Measurements from ENCODE around the gene CDKN1B. TPM values are rescaled to one million over a fixed set of nuclear protein-coding genes. Genes with fewer than 3 reads are reported as not detected.

CDKN1B gene
- total and polyA plus RNA-seq, 2 experiments from 2014 or later = 9.3 to 27.9 TPM

DNA sequence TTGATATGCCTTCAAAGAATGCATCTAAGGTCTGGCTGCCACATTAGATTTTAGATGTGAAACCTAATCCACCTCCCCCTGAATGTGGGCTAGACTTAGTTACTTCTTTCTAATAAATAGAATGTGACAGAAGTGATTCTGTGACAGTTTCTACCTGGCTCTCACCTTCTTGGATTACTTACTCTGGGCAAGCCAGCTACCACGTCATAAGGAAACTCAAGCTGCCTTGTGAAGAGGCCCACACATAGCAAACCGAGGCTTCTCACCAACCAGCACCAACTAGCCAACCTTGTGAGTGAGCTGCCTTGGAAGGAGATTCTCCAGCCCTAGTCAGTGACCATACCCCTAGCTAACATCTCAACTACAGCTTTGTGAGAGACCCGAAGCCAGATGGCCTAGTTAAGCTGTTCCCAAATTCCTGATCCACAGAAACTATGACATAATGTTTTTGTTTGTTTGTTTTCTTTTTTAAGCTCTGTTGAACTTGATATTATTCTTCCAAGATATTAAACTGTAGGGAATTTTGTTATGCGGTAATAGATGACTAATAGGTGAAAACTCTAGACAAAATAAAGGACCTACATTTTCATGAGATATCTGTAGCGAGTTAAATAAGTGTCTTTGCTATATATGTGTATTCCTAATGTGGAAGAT lies 27.4 kb upstream of the CDKN1B start:
- Histone ChIP-seq H3K4me3 (no peak overlapping the region), H4K20me1 (replicated peaks; ENCODE audit: insufficient read depth) (no peaks in the 10 kb centered on the region), H3K27me3 (ENCODE audit: insufficient read depth) (no peaks in the 10 kb centered on the region), H3F3A (replicated peaks; ENCODE audit: low read depth) (no peaks in the 10 kb centered on the region), H3K9me2 (ENCODE audit: insufficient read depth) (no peaks in the 10 kb centered on the region), H3K4me1 (ENCODE audit: insufficient read depth) (peaks cover 8% of the 10 kb centered on the region; the same call in 1 of the 2 replicates), H3K27ac (ENCODE audit: low read depth) (no peak overlapping the region), H2AFZ (no peak overlapping the region), H3K4me2 (no peak overlapping the region), H3K36me3 (ENCODE audit: insufficient read depth) (no peaks in the 10 kb centered on the region), H3K79me2 (replicated peaks; ENCODE audit: insufficient read depth) (no peaks in the 10 kb centered on the region)
- Mint-ChIP-seq H3K36me3 (ENCODE audit: low read depth) (no peaks in the 10 kb centered on the region), H3K4me3 (no peak overlapping the region), H3K4me1 (peaks cover 19% of the 10 kb centered on the region), H3K27ac (no peak overlapping the region), H3K9me3 (no peaks in the 10 kb centered on the region), H3K27me3 (ENCODE audit: insufficient read depth, low read depth, poor library complexity) (peaks cover 2% of the 10 kb centered on the region)
- no peak for DNase-seq (ENCODE audit: low spot score)
- TF ChIP-seq EZH2 (IDR thresholded peaks at IDR 0.05; ENCODE audit: low read depth, unreplicated experiment) (no peak), NANOG (IDR thresholded peaks at IDR 0.05; ENCODE audit: borderline replicate concordance) (no peak), CREB1 (CRISPR knock-in tag; IDR thresholded peaks at IDR 0.05; ENCODE audit: low read depth) (no peak), ZNF331 (CRISPR knock-in tag; IDR thresholded peaks at IDR 0.05; ENCODE audit: low read depth) (no peak), ZNF114 (CRISPR knock-in tag; IDR thresholded peaks at IDR 0.05) (no peak), JUNB (IDR thresholded peaks at IDR 0.05; ENCODE audit: unreplicated experiment) (no peak), STAT1 (IDR thresholded peaks at IDR 0.05; ENCODE audit: unreplicated experiment) (no peak), POLR2AphosphoS5 (IDR thresholded peaks at IDR 0.05; ENCODE audit: low read depth) (no peak), EZH2phosphoT487 (IDR thresholded peaks at IDR 0.05; ENCODE audit: unreplicated experiment) (no peak)
- TF ChIP-seq, protein P1, sequence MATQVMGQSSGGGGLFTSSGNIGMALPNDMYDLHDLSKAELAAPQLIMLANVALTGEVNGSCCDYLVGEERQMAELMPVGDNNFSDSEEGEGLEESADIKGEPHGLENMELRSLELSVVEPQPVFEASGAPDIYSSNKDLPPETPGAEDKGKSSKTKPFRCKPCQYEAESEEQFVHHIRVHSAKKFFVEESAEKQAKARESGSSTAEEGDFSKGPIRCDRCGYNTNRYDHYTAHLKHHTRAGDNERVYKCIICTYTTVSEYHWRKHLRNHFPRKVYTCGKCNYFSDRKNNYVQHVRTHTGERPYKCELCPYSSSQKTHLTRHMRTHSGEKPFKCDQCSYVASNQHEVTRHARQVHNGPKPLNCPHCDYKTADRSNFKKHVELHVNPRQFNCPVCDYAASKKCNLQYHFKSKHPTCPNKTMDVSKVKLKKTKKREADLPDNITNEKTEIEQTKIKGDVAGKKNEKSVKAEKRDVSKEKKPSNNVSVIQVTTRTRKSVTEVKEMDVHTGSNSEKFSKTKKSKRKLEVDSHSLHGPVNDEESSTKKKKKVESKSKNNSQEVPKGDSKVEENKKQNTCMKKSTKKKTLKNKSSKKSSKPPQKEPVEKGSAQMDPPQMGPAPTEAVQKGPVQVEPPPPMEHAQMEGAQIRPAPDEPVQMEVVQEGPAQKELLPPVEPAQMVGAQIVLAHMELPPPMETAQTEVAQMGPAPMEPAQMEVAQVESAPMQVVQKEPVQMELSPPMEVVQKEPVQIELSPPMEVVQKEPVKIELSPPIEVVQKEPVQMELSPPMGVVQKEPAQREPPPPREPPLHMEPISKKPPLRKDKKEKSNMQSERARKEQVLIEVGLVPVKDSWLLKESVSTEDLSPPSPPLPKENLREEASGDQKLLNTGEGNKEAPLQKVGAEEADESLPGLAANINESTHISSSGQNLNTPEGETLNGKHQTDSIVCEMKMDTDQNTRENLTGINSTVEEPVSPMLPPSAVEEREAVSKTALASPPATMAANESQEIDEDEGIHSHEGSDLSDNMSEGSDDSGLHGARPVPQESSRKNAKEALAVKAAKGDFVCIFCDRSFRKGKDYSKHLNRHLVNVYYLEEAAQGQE (IDR thresholded peaks at IDR 0.05; ENCODE audit: unreplicated experiment) = no peak
- TF ChIP-seq, protein P2, sequence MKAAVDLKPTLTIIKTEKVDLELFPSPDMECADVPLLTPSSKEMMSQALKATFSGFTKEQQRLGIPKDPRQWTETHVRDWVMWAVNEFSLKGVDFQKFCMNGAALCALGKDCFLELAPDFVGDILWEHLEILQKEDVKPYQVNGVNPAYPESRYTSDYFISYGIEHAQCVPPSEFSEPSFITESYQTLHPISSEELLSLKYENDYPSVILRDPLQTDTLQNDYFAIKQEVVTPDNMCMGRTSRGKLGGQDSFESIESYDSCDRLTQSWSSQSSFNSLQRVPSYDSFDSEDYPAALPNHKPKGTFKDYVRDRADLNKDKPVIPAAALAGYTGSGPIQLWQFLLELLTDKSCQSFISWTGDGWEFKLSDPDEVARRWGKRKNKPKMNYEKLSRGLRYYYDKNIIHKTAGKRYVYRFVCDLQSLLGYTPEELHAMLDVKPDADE (IDR thresholded peaks at IDR 0.05) = no peak
- TF ChIP-seq, protein P3, sequence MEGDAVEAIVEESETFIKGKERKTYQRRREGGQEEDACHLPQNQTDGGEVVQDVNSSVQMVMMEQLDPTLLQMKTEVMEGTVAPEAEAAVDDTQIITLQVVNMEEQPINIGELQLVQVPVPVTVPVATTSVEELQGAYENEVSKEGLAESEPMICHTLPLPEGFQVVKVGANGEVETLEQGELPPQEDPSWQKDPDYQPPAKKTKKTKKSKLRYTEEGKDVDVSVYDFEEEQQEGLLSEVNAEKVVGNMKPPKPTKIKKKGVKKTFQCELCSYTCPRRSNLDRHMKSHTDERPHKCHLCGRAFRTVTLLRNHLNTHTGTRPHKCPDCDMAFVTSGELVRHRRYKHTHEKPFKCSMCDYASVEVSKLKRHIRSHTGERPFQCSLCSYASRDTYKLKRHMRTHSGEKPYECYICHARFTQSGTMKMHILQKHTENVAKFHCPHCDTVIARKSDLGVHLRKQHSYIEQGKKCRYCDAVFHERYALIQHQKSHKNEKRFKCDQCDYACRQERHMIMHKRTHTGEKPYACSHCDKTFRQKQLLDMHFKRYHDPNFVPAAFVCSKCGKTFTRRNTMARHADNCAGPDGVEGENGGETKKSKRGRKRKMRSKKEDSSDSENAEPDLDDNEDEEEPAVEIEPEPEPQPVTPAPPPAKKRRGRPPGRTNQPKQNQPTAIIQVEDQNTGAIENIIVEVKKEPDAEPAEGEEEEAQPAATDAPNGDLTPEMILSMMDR (conservative IDR thresholded peaks at IDR 0.05; ENCODE audit: low read depth in 2 of 2) = no peak
- TF ChIP-seq, protein P4, sequence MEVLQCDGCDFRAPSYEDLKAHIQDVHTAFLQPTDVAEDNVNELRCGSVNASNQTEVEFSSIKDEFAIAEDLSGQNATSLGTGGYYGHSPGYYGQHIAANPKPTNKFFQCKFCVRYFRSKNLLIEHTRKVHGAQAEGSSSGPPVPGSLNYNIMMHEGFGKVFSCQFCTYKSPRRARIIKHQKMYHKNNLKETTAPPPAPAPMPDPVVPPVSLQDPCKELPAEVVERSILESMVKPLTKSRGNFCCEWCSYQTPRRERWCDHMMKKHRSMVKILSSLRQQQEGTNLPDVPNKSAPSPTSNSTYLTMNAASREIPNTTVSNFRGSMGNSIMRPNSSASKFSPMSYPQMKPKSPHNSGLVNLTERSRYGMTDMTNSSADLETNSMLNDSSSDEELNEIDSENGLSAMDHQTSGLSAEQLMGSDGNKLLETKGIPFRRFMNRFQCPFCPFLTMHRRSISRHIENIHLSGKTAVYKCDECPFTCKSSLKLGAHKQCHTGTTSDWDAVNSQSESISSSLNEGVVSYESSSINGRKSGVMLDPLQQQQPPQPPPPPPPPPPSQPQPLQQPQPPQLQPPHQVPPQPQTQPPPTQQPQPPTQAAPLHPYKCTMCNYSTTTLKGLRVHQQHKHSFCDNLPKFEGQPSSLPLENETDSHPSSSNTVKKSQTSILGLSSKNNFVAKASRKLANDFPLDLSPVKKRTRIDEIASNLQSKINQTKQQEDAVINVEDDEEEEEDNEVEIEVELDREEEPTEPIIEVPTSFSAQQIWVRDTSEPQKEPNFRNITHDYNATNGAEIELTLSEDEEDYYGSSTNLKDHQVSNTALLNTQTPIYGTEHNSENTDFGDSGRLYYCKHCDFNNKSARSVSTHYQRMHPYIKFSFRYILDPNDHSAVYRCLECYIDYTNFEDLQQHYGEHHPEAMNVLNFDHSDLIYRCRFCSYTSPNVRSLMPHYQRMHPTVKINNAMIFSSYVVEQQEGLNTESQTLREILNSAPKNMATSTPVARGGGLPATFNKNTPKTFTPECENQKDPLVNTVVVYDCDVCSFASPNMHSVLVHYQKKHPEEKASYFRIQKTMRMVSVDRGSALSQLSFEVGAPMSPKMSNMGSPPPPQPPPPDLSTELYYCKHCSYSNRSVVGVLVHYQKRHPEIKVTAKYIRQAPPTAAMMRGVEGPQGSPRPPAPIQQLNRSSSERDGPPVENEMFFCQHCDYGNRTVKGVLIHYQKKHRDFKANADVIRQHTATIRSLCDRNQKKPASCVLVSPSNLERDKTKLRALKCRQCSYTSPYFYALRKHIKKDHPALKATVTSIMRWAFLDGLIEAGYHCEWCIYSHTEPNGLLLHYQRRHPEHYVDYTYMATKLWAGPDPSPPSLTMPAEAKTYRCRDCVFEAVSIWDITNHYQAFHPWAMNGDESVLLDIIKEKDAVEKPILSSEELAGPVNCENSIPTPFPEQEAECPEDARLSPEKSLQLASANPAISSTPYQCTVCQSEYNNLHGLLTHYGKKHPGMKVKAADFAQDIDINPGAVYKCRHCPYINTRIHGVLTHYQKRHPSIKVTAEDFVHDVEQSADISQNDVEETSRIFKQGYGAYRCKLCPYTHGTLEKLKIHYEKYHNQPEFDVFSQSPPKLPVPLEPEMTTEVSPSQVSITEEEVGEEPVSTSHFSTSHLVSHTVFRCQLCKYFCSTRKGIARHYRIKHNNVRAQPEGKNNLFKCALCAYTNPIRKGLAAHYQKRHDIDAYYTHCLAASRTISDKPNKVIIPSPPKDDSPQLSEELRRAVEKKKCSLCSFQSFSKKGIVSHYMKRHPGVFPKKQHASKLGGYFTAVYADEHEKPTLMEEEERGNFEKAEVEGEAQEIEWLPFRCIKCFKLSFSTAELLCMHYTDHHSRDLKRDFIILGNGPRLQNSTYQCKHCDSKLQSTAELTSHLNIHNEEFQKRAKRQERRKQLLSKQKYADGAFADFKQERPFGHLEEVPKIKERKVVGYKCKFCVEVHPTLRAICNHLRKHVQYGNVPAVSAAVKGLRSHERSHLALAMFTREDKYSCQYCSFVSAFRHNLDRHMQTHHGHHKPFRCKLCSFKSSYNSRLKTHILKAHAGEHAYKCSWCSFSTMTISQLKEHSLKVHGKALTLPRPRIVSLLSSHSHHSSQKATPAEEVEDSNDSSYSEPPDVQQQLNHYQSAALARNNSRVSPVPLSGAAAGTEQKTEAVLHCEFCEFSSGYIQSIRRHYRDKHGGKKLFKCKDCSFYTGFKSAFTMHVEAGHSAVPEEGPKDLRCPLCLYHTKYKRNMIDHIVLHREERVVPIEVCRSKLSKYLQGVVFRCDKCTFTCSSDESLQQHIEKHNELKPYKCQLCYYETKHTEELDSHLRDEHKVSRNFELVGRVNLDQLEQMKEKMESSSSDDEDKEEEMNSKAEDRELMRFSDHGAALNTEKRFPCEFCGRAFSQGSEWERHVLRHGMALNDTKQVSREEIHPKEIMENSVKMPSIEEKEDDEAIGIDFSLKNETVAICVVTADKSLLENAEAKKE (CRISPR knock-in tag; IDR thresholded peaks at IDR 0.05) = no peak
- no peak for ATAC-seq

Measured in GM23338 (cell line).